ENCODE results near the gene HIBADH. TPM values are rescaled to one million over a fixed set of nuclear protein-coding genes. Genes with fewer than 3 reads are reported as not detected.

Gene HIBADH
- total RNA-seq, 2 experiments from 2014 or later, result 21.9 to 22.6 TPM

- peaks cover 33% of the 10 kb centered on the region for H3K36me3 Mint-ChIP-seq
- intact Hi-C loops (cut with micrococcal nuclease), result no loop called here
- no peak overlapping the region for H3K4me3 Mint-ChIP-seq
- no peaks in the 10 kb centered on the region for H3K27me3 Mint-ChIP-seq
- no peaks in the 10 kb centered on the region for H3K4me1 Mint-ChIP-seq (ENCODE audit: low read depth)
- no peak overlapping the region for H3K27ac Mint-ChIP-seq
- DNase-seq, result no peak
- ChIA-PET CTCF (no interaction called here), POLR2A (no interaction called here)
- peaks cover 14% of the 10 kb centered on the region for H3K9me3 Mint-ChIP-seq
Observed at GRCh38 chr7:27627146-27627545, 35.5 kb downstream of the HIBADH start.

DNA sequence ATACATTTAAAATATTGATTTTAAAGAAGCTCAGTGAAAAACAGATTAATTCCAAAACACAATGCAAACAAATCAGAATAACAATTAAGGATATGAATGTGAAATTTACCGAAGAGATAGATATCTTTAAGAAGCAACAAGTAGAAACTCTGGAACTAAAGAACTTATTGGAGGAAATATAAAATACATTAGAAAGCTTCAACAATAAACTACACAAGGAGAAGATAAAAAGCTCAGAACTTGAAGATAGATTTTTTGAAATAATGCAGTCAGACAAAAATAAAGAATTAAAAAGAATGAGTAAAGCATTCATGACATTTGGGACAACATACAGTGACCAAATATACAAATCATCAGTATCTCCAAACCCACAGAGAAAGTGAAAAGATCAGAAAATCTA lies 43.2 kb downstream of the HIBADH start:
- Mint-ChIP-seq H3K9me3 (peaks cover 40% of the 10 kb centered on the region), H3K4me1 (ENCODE audit: low read depth) (no peaks in the 10 kb centered on the region), H3K27me3 (no peaks in the 10 kb centered on the region), H3K4me3 (no peak overlapping the region), H3K27ac (no peak overlapping the region), H3K36me3 (peaks cover 62% of the 10 kb centered on the region)
- ChIA-PET POLR2A (no interaction called here), CTCF (no interaction called here)
- no peak for DNase-seq
- intact Hi-C loops (cut with micrococcal nuclease), result no loop called here

DNA sequence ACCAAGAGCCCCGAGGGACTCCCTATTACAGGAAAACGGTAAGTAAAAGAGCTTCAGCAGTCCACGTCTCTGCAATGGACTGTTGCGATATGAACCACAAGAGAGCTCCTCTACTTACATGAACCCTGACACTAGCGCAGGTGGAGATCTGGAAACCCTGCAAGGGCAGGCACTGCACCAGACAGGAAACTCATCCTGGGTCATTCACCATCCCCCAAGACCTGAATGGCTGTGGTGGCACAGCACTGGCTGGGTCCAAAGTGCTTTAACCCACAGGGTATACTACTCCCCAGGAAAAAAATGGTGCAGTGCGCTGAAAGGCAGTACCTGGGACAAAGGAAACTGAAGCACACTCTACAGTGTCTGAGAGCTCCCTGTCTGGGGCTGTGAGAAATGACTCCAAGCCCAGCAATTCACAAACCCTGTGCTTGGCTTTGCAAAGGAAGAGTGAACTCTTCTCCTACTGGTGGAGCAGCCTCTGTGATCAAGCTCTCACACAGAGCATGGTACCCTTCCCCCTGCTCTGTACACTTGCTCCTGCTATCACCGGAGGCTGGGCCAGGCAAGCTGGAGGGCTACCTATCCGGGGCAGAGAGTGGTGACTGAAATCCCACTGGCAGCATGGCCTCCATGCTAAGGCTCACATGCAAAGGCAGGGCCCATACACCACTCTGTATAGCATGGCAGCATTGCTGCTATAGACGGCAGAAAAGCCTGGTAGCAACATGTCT lies 44.9 kb downstream of the HIBADH start:
- Mint-ChIP-seq H3K27me3 (no peaks in the 10 kb centered on the region), H3K4me1 (ENCODE audit: low read depth) (no peaks in the 10 kb centered on the region), H3K36me3 (peaks cover 49% of the 10 kb centered on the region), H3K27ac (no peak overlapping the region), H3K4me3 (no peak overlapping the region), H3K9me3 (peaks cover 32% of the 10 kb centered on the region)
- intact Hi-C loops (cut with micrococcal nuclease), result no loop called here
- POLR2A ChIA-PET, result no interaction called here
- CTCF ChIA-PET, result no interaction called here
- DNase-seq, result no peak

- intact Hi-C loops (cut with micrococcal nuclease), result no loop called here
- H3K27me3 Mint-ChIP-seq, result no peaks in the 10 kb centered on the region
- H3K27ac Mint-ChIP-seq, result no peak overlapping the region
- ChIA-PET CTCF (interaction anchor here (0.9 kb wide), 1 partner anchor 41 kb away, joined by 3 read pairs; no protein-coding TSS in a partner anchor), POLR2A (no interaction called here)
- H3K36me3 Mint-ChIP-seq, result peaks cover 42% of the 10 kb centered on the region
- no peak for DNase-seq
- H3K9me3 Mint-ChIP-seq, result peaks cover 25% of the 10 kb centered on the region
- H3K4me3 Mint-ChIP-seq, result no peak overlapping the region
- no peaks in the 10 kb centered on the region for H3K4me1 Mint-ChIP-seq (ENCODE audit: low read depth)
Observed at GRCh38 chr7:27616914-27617548, 45.7 kb downstream of the HIBADH start.

DNA sequence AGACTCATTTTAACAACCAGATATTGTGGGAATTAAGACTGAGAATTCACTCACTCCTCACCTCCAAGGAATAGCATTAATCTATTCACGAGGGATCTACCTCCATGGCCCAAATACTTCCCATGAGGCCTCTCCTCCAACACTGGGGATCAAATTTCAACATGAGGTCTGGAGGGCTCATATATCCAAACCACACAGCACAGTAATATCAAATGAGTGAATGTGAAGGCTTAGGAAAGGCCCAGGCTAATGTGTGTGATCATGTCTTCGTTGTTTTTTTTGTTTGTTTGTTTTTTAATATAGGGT lies 46.5 kb downstream of the HIBADH start:
- Mint-ChIP-seq H3K27me3 (no peaks in the 10 kb centered on the region), H3K9me3 (peaks cover 25% of the 10 kb centered on the region), H3K27ac (no peak overlapping the region), H3K4me3 (no peak overlapping the region), H3K4me1 (ENCODE audit: low read depth) (no peaks in the 10 kb centered on the region), H3K36me3 (peaks cover 40% of the 10 kb centered on the region)
- DNase-seq, result no peak
- CTCF ChIA-PET, result no interaction called here
- intact Hi-C loops (cut with micrococcal nuclease), result no loop called here
- POLR2A ChIA-PET, result no interaction called here

GRCh38 chr7:27615420-27616185 lies 47.1 kb downstream of the HIBADH start:
- H3K9me3 Mint-ChIP-seq, result peaks cover 19% of the 10 kb centered on the region
- H3K27ac Mint-ChIP-seq, result no peak overlapping the region
- DNase-seq, result no peak
- ChIA-PET CTCF (no interaction called here), POLR2A (no interaction called here)
- H3K4me3 Mint-ChIP-seq, result no peak overlapping the region
- intact Hi-C loops (cut with micrococcal nuclease), result no loop called here
- peaks cover 35% of the 10 kb centered on the region for H3K36me3 Mint-ChIP-seq
- no peaks in the 10 kb centered on the region for H3K27me3 Mint-ChIP-seq
- no peaks in the 10 kb centered on the region for H3K4me1 Mint-ChIP-seq (ENCODE audit: low read depth)

GRCh38 chr7:27614095-27614494 lies 48.6 kb downstream of the HIBADH start:
- Mint-ChIP-seq H3K4me1 (ENCODE audit: low read depth) (no peaks in the 10 kb centered on the region), H3K4me3 (no peak overlapping the region), H3K9me3 (peaks cover 6% of the 10 kb centered on the region), H3K36me3 (peaks cover 21% of the 10 kb centered on the region), H3K27me3 (no peaks in the 10 kb centered on the region), H3K27ac (no peak overlapping the region)
- DNase-seq, result no peak
- intact Hi-C loops (cut with micrococcal nuclease), result no loop called here
- ChIA-PET CTCF (no interaction called here), POLR2A (no interaction called here)

GRCh38 chr7:27611059-27611458 lies 51.6 kb downstream of the HIBADH start:
- Mint-ChIP-seq H3K4me1 (ENCODE audit: low read depth) (no peaks in the 10 kb centered on the region), H3K36me3 (peaks cover 7% of the 10 kb centered on the region), H3K9me3 (no peaks in the 10 kb centered on the region), H3K27ac (no peak overlapping the region), H3K4me3 (no peak overlapping the region), H3K27me3 (no peaks in the 10 kb centered on the region)
- no peak for DNase-seq
- intact Hi-C loops (cut with micrococcal nuclease), result no loop called here
- ChIA-PET POLR2A (no interaction called here), CTCF (no interaction called here)

- POLR2A ChIA-PET, result no interaction called here
- intact Hi-C loops (cut with micrococcal nuclease), result no loop called here
- Mint-ChIP-seq H3K4me3 (no peak overlapping the region), H3K27ac (no peak overlapping the region), H3K36me3 (no peaks in the 10 kb centered on the region), H3K9me3 (no peaks in the 10 kb centered on the region), H3K4me1 (ENCODE audit: low read depth) (no peaks in the 10 kb centered on the region), H3K27me3 (no peaks in the 10 kb centered on the region)
- DNase-seq, result no peak
- CTCF ChIA-PET, result interaction anchor here (2.6 kb wide), 1 partner anchor 413 kb away, joined by 11 read pairs; no protein-coding TSS in a partner anchor
Observed at GRCh38 chr7:27608776-27609495, 53.7 kb downstream of the HIBADH start.

GRCh38 chr7:27607210-27607606 lies 55.5 kb downstream of the HIBADH start:
- ChIA-PET POLR2A (no interaction called here), CTCF (interaction anchor here (0.7 to 2.6 kb wide), 4 partner anchors 31 to 411 kb away, joined by 3 to 11 read pairs (median 6); no protein-coding TSS in a partner anchor)
- intact Hi-C loops (cut with micrococcal nuclease), result no loop called here
- no peak for DNase-seq
- Mint-ChIP-seq H3K36me3 (no peaks in the 10 kb centered on the region), H3K4me1 (ENCODE audit: low read depth) (no peaks in the 10 kb centered on the region), H3K9me3 (no peaks in the 10 kb centered on the region), H3K4me3 (no peak overlapping the region), H3K27me3 (no peaks in the 10 kb centered on the region), H3K27ac (no peak overlapping the region)

DNA sequence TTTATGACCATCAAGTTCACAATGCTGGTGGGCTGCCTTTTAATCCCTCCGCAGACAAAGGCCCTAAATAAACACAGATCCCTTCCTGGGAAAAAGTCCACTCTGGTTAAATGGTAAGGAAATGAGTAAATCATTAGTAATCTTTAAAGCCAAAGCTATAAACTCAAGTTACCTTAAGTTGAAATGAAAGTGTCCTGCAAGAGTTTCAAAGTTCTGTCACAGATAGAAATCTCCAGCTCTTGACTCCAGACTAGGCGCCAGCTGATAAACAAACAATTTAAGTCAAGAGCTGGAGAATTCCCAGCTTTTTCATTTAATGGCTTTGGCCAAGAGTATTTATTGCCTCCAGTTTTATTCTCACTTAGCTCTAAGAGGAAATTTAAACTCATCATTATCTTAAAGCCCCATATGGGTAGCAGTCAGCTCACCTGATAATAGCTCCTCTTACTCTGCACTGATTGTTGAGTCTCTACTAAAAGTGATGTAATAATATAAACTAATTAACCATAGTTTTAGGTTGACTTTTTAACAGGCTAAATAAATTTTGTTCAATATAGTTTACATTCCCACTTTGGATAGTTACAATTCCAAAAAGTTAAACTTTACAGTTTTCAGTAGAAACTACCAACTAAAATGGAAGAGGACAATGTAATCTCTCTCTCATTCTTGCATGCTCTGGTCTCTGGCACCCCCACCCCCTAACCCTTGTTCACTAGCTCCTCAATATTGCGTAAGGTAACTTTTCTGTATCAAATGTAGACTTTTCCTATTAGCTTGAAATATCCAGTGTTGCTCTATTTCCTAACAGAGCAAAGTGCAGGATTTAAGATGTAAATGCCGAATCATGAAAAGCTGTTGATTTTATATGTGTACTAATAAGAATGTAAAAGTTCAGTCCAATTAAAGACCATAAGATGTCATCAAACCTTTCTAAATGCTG lies 56.1 kb downstream of the HIBADH start:
- H3K4me1 Mint-ChIP-seq (ENCODE audit: low read depth), result no peaks in the 10 kb centered on the region
- CTCF ChIA-PET, result interaction anchor here (0.9 to 2.6 kb wide), 4 partner anchors 30 to 411 kb away, joined by 3 to 11 read pairs (median 6); no protein-coding TSS in a partner anchor
- intact Hi-C loops (cut with micrococcal nuclease), result no loop called here
- POLR2A ChIA-PET, result interaction anchor here (1.1 kb wide), 1 partner anchor 56 kb away, joined by 3 read pairs; the partner anchor contains the start of gene HIBADH
- no peaks in the 10 kb centered on the region for H3K27me3 Mint-ChIP-seq
- H3K9me3 Mint-ChIP-seq, result no peaks in the 10 kb centered on the region
- no peak for DNase-seq
- H3K27ac Mint-ChIP-seq, result no peak overlapping the region
- H3K4me3 Mint-ChIP-seq, result no peak overlapping the region
- peaks cover 2% of the 10 kb centered on the region for H3K36me3 Mint-ChIP-seq
